B cell (primary cell): Measurements from ENCODE around the gene CFAP77. TPM values are rescaled to one million over a fixed set of nuclear protein-coding genes. Genes with fewer than 3 reads are reported as not detected.

Experiments
- ATAC-seq: fragments of 200-7000 bp; cut with Tn5 transposase; one replicate; pipeline ENCODE4 v1.10.0; 2021; ENCODE audit warnings: low read depth, mild to moderate bottlenecking, moderate number of reproducible peaks, moderate library complexity
- CTCF ChIA-PET: fragments of 350-600 bp; sonication (Branson Sonifier 250); formaldehyde crosslinking; loops from one replicate; lab custom pipeline; 2021; ENCODE audit warnings: antibody characterized with exemption, inconsistent platforms; lab: Charles Lee
- POLR2A ChIA-PET: fragments of 350-600 bp; sonication (Branson Sonifier 250); formaldehyde crosslinking; loops from one replicate; lab custom pipeline; 2021; ENCODE audit warnings: antibody characterized with exemption; lab: Charles Lee
- DNase-seq: peaks from one replicate; pipeline ENCODE4 v3.0.0; 2013
- H2AFZ ChIP-seq: 2 replicates; pipeline ENCODE4 v1.6.1; 2012; ENCODE audit warnings: mild to moderate bottlenecking, low read depth, low read length; ENCODE audit not compliant: insufficient read depth, poor library complexity, severe bottlenecking
- H3K27ac ChIP-seq, 2 donors: 1 replicate in 1 of 2; 2 replicates in 1 of 2; pipeline ENCODE4 v1.5.1; 2012 to 2013; ENCODE audit warnings: low read length in 2 of 2, mild to moderate bottlenecking in 2 of 2, moderate library complexity in 1 of 2
- H3K27me3 ChIP-seq, 4 experiments: fragments of 200-600 bp in 1 of 4; sonication (generic) in 1 of 4; replicated peaks in 1 of 4; 1 replicate in 2 of 4; 2 replicates in 2 of 4; pipeline versions ENCODE4 v1.6.1 to v1.7.0; 2013 to 2016; ENCODE audit warnings: low read length in 3 of 4, mild to moderate bottlenecking in 2 of 4, mixed read lengths in 1 of 4, moderate library complexity in 1 of 4; ENCODE audit not compliant: insufficient read depth in 4 of 4, control insufficient read depth in 3 of 4; ENCODE audit errors: control extremely low read depth in 1 of 4
- H3K36me3 ChIP-seq, 2 experiments: replicated peaks in 1 of 2; 1 replicate in 1 of 2; 2 replicates in 1 of 2; pipeline versions ENCODE4 v1.6.1 to v1.7.1; 2013; ENCODE audit warnings: low read length in 1 of 2; ENCODE audit not compliant: insufficient read depth in 2 of 2, control insufficient read depth in 1 of 2; ENCODE audit errors: control extremely low read depth in 1 of 2, extremely low read depth in 1 of 2
- H3K4me1 ChIP-seq, 2 donors: fragments of 200-600 bp in 1 of 2; sonication (generic) in 1 of 2; 1 replicate in 1 of 2; 2 replicates in 1 of 2; pipeline versions ENCODE4 v1.5.1 to v1.6.1; 2013 to 2017; ENCODE audit warnings: low read length in 2 of 2; ENCODE audit not compliant: control insufficient read depth in 2 of 2, insufficient read depth in 2 of 2
- H3K4me2 ChIP-seq: replicated peaks from 2 replicates; pipeline ENCODE3; 2012; ENCODE audit warnings: mild to moderate bottlenecking, low read depth, low read length; ENCODE audit not compliant: poor library complexity, severe bottlenecking
- H3K4me3 ChIP-seq, 5 experiments: fragments of 200-600 bp in 1 of 5; sonication (generic) in 1 of 5; 1 replicate in 3 of 5; 2 replicates in 2 of 5; pipeline versions ENCODE4 v1.5.1 to v1.7.0; 2011 to 2016; ENCODE audit warnings: low read length in 4 of 5, mild to moderate bottlenecking in 4 of 5, low read depth in 2 of 5, control low read depth in 1 of 5, moderate library complexity in 1 of 5; ENCODE audit not compliant: insufficient read depth in 1 of 5; ENCODE audit errors: control extremely low read depth in 1 of 5, extremely low read depth in 1 of 5
- H3K79me2 ChIP-seq: fragments of 200-600 bp; sonication (generic); one replicate; pipeline ENCODE4 v1.6.0; 2016; ENCODE audit warnings: low read length; ENCODE audit not compliant: control insufficient read depth, insufficient read depth
- H3K9ac ChIP-seq: fragments of 200-600 bp; sonication (generic); 2 replicates; pipeline ENCODE4 v1.6.1; 2017; ENCODE audit warnings: mild to moderate bottlenecking, low read length, moderate library complexity
- H3K9me3 ChIP-seq, 3 donors: one replicate each; pipeline versions ENCODE4 v1.6.1 to v1.7.1; 2013; ENCODE audit warnings: low read length in 2 of 3; ENCODE audit not compliant: control insufficient read depth in 2 of 3, insufficient read depth in 1 of 3; ENCODE audit errors: control extremely low read depth in 1 of 3
- H4K20me1 ChIP-seq: 2 replicates; pipeline ENCODE4 v1.6.0; 2012; ENCODE audit warnings: mild to moderate bottlenecking, low read length; ENCODE audit not compliant: insufficient read depth, control insufficient read depth, poor library complexity, severe bottlenecking
- H3K27ac Mint-ChIP-seq: one replicate; pipeline ENCODE4 v1.8.0; 2021; ENCODE audit warnings: mixed read lengths
- H3K27me3 Mint-ChIP-seq: one replicate; pipeline ENCODE4 v1.8.0; 2021; ENCODE audit warnings: mixed read lengths
- H3K4me1 Mint-ChIP-seq: one replicate; pipeline ENCODE4 v1.8.0; 2021; ENCODE audit warnings: mixed read lengths
- H3K4me3 Mint-ChIP-seq: one replicate; pipeline ENCODE4 v1.8.0; 2021; ENCODE audit warnings: mixed read lengths
- H3K9me3 Mint-ChIP-seq: one replicate; pipeline ENCODE4 v1.8.0; 2022; ENCODE audit warnings: mixed read lengths; ENCODE audit not compliant: insufficient read depth
- CTCF ChIP-seq: fragments of 200-600 bp; IDR thresholded peaks from one replicate; pipeline ENCODE4 v1.8.0; 2022; ENCODE audit warnings: antibody characterized with exemption, mild to moderate bottlenecking
- EZH2 ChIP-seq: IDR thresholded peaks from 2 replicates; pipeline ENCODE4 v1.6.1; 2012; ENCODE audit warnings: borderline replicate concordance, low read depth, mild to moderate bottlenecking, moderate library complexity, low read length; ENCODE audit not compliant: insufficient read depth, poor library complexity, severe bottlenecking
- WGBS: methylation state at CpG from one replicate; pipeline ENCODE4 v1.1.5; 2013; ENCODE audit warnings: missing lambda C conversion rate; ENCODE audit not compliant: insufficient coverage; 5-methylcytosine and 5-hydroxymethylcytosine counted together
- intact Hi-C: fragments of 100-400 bp; cut with micrococcal nuclease; formaldehyde crosslinking; loops from one replicate; pipeline ENCODE4 v1.10.0; 2022
- polyA plus RNA-seq: library from polyadenylated mRNA; depleted of rRNA; stranded (reverse); fragments of >200 nt; gene quantifications from 2 replicates; pipeline ENCODE4 v1.2.3, GENCODE V29; 2012
- total RNA-seq, 2 donors: library from RNA; stranded (reverse); fragments of 120-200 nt in 1 of 2; gene quantifications; 1 replicate in 1 of 2; 2 replicates in 1 of 2; pipeline versions ENCODE4 v1.2.3 to v1.2.4, GENCODE V29; 2013 to 2022

Gene CFAP77
- total and polyA plus RNA-seq, 2 donors (not counting 1 experiment from before 2014, with no cell fraction given), result not detected

GRCh38 chr9:132447902-132448301, 37.9 kb downstream of the CFAP77 start:
- Mint-ChIP-seq H3K9me3 (no peaks in the 10 kb centered on the region), H3K4me1 (no peaks in the 10 kb centered on the region), H3K27ac (no peak overlapping the region), H3K4me3 (no peak overlapping the region), H3K27me3 (peaks cover 44% of the 10 kb centered on the region)
- no peak overlapping the region for H2AFZ ChIP-seq
- H3K4me1 ChIP-seq, result no peaks in the 10 kb centered on the region
- CTCF ChIA-PET, result no interaction called here
- TF ChIP-seq EZH2 (no peak), CTCF (no peak)
- no peak overlapping the region for H3K27ac ChIP-seq
- H3K9me3 ChIP-seq, result no peaks in the 10 kb centered on the region
- H3K36me3 ChIP-seq, result no peaks in the 10 kb centered on the region
- ATAC-seq (no peak), DNase-seq (no peak)
- POLR2A ChIA-PET, result no interaction called here
- no peaks in the 10 kb centered on the region for H4K20me1 ChIP-seq
- WGBS, result 90% methylated on average over 2 of the region's 4 CpGs
- no peak overlapping the region for H3K4me3 ChIP-seq
- H3K79me2 ChIP-seq, result no peaks in the 10 kb centered on the region
- H3K4me2 ChIP-seq, result no peak overlapping the region
- H3K27me3 ChIP-seq, result peaks cover 0 to 10% (median 2%) of the 10 kb centered on the region in 4 experiments
- intact Hi-C loops, result no loop called here
- no peak overlapping the region for H3K9ac ChIP-seq

GRCh38 chr9:132451276-132451675, 41.3 kb downstream of the CFAP77 start:
- POLR2A ChIA-PET, result no interaction called here
- no peak overlapping the region for H3K27ac Mint-ChIP-seq
- no peak for ATAC-seq
- 55% methylated on average over 4 of the region's 10 CpGs for WGBS
- no peaks in the 10 kb centered on the region for H3K4me1 Mint-ChIP-seq
- DNase-seq, result no peak
- H3K27ac ChIP-seq, result no peak overlapping the region
- H2AFZ ChIP-seq, result no peak overlapping the region
- no peak overlapping the region for H3K4me3 ChIP-seq
- intact Hi-C loops, result no loop called here
- H3K9me3 ChIP-seq, result no peaks in the 10 kb centered on the region
- no peak overlapping the region for H3K4me2 ChIP-seq
- TF ChIP-seq CTCF (no peak), EZH2 (no peak)
- CTCF ChIA-PET, result no interaction called here
- H3K79me2 ChIP-seq, result no peaks in the 10 kb centered on the region
- H3K36me3 ChIP-seq, result no peaks in the 10 kb centered on the region
- H3K27me3 ChIP-seq, result no peaks in the 10 kb centered on the region
- H3K9me3 Mint-ChIP-seq, result no peaks in the 10 kb centered on the region
- peaks cover 23% of the 10 kb centered on the region for H3K27me3 Mint-ChIP-seq
- no peak overlapping the region for H3K4me3 Mint-ChIP-seq
- H3K4me1 ChIP-seq, result no peaks in the 10 kb centered on the region
- no peaks in the 10 kb centered on the region for H4K20me1 ChIP-seq
- no peak overlapping the region for H3K9ac ChIP-seq
